ENCODE results near the gene AGFG2.
A peak's percentile ranks its signal among the peaks of the same experiment; 100 is the strongest.
"Not testable (repeated sequence)": the region's sequence is repeated elsewhere in the genome, so short reads cannot be mapped to it uniquely, and the experiment has no call there.

The AGFG2 gene, protein sequence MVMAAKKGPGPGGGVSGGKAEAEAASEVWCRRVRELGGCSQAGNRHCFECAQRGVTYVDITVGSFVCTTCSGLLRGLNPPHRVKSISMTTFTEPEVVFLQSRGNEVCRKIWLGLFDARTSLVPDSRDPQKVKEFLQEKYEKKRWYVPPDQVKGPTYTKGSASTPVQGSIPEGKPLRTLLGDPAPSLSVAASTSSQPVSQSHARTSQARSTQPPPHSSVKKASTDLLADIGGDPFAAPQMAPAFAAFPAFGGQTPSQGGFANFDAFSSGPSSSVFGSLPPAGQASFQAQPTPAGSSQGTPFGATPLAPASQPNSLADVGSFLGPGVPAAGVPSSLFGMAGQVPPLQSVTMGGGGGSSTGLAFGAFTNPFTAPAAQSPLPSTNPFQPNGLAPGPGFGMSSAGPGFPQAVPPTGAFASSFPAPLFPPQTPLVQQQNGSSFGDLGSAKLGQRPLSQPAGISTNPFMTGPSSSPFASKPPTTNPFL

GRCh38 chr7:100538654-100539435 is at the start of gene AGFG2:
TSS of gene AGFG2 (plus strand) at chr7:100539203. CDS start at chr7:100539347, 144 bp downstream.
- DNase-seq = peak; percentile 98

- DNase-seq = no peak
These were observed 49.2 kb upstream of the AGFG2 start for GRCh38 chr7:100489824-100490223.

GRCh38 chr7:100490483-100491191 is 48.4 kb upstream of the AGFG2 start:
- no peak for DNase-seq

DNA sequence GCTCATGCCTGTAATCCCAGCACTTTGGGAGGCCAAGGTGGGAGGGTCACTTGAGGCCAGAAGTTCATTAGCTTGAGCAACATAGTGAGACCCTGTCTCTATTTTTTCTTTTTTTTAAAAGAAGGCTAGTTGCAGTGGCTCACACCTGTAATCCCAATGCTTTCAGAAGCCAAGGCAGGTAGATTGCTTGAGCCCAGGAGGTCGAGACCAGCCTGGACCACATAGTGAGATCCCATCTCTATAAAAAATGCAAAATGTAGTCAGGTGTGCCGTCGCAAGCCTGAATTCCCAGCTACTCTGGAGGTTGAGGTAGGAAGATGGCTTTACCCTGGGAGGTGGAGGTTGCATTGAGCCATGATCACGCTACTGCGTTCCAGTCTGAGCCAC is 47.8 kb upstream of the AGFG2 start:
- no peak for DNase-seq

DNA sequence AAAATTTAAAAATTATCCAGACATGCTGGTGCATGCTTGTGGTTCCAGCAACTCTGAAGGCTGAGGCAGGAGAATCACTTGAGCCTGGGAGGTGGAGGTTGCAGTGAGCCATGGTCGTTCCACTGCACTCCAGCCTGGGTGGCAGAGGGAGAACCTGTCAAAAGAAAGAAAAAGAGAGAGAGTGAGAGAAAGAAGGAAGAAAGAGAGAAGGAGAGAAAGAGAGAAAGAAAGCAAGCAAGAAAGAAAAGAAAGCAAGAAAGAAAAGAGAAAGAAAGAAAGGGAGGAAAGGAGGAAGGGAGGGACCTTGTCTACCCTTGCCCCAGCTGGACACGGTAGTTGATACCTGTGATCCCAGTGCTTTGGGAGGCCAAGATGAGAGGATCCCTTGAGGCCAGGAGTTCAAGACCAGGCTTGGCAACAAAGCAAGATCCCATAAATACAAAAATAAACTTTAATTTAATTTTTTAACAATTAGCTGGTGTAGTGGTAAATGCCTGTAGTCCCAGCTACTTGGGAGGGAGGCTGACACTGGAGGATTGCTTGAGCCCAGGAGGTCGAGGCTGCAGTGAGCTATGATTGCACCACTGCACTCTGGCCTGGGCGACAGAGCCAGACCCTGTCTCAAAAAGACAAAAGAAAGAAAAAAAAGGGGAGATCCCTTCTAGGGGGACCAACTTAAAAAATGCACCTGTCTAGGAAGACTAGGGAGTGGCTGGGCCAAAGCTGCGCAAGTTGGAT is 46.1 kb upstream of the AGFG2 start:
- DNase-seq = no peak

- no peak for DNase-seq
These were observed 45.3 kb upstream of the AGFG2 start for GRCh38 chr7:100493476-100494264.

GRCh38 chr7:100496509-100496908 is 42.5 kb upstream of the AGFG2 start:
- no peak for DNase-seq

GRCh38 chr7:100500743-100501142 is 38.3 kb upstream of the AGFG2 start:
- DNase-seq = not testable (repeated sequence)

- DNase-seq = not testable (repeated sequence)
These were observed 35.0 kb upstream of the AGFG2 start for GRCh38 chr7:100504031-100504430.

DNA sequence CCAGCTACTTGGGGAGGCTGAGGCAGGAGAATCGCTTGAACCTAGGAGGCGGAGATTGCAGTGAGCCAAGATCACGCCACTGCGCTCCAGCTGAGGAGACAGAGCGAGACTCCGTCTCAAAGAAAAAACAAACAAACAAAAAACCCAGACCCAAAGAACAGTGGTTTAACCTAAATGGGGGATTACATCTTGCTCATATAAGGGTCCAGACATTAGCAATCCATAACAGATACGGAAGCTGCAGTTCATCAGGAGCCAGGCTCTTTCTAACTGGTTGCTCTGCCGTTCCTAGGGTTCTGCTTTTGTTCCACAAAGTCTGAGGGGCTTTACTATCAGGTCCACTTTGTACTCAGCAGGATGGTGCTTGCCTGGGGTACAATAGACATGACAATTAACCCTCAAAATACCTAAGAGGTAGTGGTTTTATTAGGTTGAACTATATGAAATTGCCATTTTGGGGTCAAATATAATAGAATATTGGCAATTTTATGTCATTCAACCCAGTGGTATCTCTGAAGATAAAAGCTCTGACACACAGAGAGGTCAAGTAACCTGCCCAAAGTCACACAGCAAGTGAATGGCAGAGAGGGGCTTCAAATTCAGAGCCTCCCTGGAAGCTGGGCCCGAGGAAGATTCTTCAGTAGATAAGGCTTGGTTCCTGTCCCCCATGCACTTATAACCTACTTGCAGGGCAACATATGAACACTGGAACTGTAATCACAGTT is 34.0 kb upstream of the AGFG2 start:
- DNase-seq = no peak

- no peak for DNase-seq
These were observed 32.6 kb upstream of the AGFG2 start for GRCh38 chr7:100506356-100506923.

GRCh38 chr7:100509231-100509630 is 29.8 kb upstream of the AGFG2 start:
- DNase-seq = no peak

DNA sequence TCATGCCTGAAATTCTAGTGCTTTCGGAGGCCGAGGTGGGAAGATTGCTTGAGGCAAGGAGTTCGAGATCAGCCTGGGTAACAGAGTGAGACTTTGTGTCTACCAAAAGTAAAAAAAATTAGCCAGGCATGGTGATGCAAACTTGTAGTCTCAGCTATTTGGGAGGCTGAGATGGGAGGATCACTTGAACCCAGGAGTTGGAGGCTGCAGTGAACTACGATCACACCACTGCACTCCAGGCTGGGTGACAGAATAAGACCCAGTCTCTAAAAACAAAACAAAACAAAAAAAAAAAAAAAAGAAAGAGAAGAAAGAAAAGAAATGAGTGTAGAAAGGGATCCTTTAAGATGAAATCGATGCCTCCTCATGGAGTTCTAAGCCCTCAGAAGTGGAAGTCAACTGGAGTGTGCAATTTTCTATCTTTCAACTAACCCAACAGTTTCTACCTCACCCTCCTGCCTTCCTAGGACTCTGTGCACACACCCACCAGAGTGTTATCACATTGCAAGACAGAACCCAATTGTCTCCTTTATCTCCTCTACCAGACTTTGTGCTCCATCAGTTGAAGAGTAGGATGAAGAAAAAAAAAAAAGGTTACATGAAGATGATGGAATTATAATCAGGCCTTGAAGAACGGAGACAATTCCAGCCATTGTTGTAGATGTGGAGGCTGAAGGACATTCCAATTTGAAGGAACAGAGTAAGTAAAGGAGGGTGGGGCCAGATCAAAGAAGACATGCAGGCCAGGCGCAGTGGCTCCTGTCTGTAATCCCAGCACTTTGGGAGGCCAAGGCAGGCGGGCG is 28.4 kb upstream of the AGFG2 start:
- DNase-seq = no peak

DNA sequence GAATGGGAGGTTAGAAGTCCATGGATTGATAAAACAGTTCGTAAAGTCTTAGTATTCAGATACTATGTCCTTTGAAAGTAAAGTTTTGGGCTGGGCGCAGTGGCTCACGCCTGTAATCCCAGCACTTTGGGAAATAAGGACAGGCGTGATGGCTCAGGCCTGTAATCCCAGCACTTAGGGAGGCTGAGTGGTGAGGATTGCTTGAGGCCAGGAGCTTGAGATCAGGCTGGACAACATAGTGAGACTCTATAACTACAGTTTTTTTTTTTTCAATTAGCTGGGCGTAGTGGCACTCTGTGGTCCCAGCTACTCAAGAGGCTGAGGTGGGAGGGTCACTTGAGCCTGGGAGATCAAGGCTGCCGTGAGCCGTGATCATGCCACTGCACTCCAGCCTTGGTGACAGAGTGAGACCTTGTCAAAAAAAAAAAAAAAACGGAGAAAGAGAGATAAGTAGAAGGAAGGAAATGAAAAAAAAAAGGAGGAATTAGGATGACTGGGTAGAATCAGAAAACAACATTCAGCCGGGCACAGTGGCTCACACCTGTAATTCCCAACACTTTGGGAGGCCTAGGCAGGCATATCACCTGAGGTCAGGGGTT is 25.7 kb upstream of the AGFG2 start:
- DNase-seq = no peak

DNA sequence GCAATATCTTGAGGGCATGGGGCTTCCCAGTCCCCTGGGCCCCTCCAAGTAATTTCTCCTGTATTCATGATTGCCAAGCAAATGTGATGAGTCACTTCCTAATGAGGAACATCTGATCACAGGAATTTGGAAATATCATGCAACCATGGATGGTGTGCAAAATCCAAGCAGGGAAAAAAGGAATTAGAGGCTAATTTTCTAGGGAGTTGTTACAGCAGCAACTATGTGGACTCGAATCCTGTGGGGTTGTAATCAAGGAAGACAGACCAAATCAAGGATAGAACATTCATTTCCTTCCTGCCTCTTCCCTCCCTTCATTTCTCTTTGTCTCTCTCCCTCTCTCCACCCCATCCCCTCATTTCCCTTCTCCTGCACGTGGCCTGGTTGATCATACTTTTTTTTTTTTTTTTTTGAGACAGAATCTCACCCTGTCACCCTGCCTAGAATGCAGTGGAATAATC is 23.9 kb upstream of the AGFG2 start:
- DNase-seq = no peak

DNA sequence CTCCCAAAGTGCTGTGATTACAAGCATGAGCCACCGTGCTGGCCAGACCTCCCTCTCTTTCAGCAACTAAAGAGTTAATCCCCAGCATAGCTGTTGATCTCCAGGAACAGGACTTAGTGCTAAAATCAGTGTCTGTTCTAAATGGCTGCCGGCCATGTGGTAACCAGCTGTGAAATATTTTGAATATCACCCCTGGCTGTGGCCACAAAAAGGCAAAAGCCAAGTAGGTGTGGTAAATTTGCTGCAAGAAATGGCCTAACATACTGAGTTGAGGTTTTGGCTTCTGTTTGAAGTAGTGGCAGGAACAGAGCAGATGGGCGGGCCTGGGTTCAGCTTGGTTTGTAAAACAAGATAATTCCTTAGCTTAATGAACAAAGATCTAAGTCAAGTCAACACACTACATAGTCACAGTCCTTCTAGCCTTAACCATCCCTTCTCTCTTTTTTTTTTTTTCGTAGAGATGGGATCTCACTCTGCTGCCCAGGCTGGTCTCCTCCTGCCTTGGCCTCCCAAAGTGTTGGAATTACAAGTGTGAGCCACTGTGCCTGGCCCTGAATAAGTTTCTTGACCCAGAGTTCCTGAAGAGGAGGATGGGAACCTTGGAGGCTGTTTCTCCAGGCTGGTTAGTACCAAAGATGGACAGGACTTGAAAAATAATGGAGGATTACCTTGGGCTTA is 22.7 kb upstream of the AGFG2 start:
- no peak for DNase-seq

- no peak for DNase-seq
These were observed 21.7 kb upstream of the AGFG2 start for GRCh38 chr7:100517305-100517704.

GRCh38 chr7:100519580-100519979 is 19.4 kb upstream of the AGFG2 start:
- no peak for DNase-seq

DNA sequence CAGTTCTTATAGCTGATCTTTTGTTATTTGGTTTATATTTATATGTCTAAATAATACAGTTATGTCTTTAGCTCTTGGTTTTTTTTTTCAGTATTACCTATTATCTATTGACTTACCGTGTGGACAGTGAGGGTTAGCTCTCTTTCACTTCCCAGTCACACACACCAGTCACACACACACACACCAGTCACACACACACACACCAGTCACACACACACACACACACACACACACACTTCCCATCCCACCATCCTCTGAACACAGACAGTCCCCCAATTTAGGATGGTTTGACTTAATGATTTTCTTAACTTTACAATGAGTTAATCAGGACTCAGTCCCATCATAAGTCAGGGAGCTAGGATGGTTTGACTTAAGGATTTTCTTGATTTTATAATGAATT is 18.9 kb upstream of the AGFG2 start:
- DNase-seq = no peak

Measured in GF-D8 (cell line).